Glomerular endothelial cell (primary cell): ENCODE measurements around the gene MFRP. TPM values are rescaled to one million over a fixed set of nuclear protein-coding genes. Genes with fewer than 3 reads are reported as not detected.

ENCODE experiments used
- DNase-seq: peaks from one replicate; pipeline ENCODE4 v3.0.0-alpha.2; 2011; ENCODE audit warnings: low read depth, low spot score; ENCODE audit errors: extremely low read depth
- total RNA-seq: library from RNA; depleted of rRNA; stranded (reverse); fragments of >200 nt; gene quantifications from 2 replicates; pipeline ENCODE4 v1.2.3, GENCODE V29; 2015

Gene MFRP
- total RNA-seq, 1 donor from 2014 or later = 0.35 TPM

DNA sequence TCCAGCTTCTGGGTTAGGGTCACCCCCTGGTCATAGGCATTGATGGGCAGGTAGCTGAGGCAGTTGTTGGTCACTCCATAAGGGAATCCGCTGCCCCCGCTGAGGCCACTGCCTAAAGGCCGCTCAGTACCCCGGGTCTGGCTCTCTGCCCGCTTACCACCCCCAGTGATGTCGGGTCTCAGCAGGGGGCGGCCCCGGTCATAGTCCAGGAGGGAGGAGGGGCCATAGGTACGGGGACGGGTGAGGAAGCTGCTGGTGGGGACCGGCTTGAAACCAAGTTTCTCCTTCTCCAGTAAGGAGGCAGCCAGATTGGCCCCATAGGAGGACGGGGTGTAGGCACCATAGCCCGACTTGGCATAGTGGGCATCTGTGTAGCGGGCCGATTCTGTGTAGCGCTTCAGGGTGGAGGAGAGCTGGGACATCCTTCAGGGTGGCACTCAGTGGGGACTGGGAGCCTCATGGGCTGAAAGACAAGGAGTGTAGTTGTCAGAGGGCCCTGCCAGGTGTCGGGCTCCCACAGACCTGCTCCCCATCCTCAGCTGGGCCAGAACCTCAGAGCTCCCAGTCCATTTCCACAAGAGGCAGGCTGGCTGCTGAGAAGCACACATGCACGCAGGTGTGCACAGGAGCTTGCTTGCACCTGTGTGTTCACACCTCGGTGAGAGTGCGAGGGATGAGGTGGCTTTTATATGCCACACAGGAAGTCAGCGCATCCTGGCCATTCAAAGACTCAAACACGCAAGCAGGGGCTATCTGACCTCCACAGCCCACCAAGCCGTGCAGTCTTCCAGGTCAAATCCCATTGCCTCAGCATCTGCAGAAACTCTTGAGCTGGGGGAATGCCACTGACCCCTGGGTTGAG, 26.8 kb upstream of the MFRP start:
- DNase-seq = no peak

DNA sequence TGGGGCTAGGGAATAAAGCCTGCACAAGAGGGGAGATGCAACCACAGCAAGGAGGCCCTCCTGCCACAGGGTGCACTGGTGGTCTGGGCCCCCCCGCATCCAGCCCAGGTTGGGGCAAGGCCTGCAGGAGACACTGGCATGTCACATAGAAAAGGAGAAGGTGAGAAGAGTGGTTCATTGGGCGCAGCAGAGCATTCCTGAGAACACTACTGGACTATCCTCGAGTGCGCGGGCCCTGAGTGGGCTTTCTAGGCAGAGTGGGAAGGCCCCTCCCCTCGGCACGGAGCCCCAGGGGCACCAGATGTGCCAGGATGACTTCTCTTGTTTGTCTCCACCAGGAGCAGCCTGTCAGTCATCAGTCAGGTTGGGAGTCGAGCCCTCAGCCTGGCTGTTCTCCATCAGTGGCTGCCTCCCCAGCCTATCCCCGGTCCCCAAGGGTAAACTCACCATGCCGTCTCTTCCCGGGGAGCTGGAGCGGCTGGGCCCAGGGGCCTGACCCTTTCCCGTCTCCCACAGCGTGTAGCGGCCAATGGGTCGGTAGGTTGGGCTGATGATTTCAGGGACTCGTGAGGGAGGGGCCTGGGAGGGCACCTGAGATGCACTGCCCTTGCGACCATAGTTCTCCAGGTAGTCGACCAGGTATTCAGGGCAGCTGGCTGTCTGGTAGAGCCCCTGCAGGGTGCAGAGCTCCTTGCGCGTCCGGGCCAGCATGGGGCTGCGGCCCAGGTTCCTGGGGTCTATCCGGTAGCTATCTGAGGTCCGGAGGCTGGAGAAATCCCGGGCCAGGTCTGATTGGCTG, 26.0 kb upstream of the MFRP start:
- DNase-seq = no peak

DNA sequence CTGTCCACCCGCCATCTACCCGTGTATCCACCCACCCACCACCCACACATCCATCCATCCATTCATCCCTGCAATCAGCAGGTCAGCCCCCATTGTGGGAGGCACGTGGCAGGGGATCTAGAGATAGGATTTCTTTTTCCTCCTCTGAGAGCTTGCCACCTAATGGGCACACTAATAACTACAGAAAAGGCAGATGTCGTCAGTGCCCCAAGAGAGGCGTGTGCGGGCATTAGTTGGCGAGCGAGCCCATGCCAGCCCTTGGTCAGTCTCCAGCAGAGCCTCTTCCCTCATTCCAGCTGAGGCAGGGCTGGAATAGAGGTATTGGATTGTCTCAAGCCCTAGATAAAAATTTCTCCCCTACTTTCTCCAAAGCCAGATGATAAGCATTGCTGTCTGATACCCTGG, 25.3 kb upstream of the MFRP start:
- no peak for DNase-seq

DNA sequence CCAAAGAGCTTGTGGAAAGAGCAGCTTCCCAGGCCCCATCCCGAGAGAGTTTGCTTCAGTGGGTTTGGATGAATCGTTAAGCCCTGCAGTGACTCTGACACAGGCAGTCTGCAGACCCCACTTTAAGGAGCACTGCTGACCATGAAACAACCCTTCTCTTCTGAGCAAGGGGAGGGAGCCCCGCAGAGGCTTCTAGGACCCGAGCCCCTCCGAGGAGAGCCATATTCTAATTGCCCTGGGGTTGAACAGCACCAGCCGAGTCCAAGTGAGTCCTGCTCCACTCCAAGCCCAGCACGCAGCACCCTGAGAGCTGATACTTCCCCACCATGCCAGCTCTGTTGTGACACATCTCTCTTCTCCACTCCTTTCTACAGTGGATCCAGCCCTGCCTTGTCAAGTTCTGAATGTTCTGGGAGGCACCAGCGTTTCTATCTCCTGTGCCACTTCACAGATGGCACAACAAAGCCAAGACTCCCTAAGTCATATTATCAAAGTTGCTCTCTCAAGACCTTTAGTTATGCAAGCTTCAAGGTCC, 24.6 kb upstream of the MFRP start:
- DNase-seq = no peak

DNA sequence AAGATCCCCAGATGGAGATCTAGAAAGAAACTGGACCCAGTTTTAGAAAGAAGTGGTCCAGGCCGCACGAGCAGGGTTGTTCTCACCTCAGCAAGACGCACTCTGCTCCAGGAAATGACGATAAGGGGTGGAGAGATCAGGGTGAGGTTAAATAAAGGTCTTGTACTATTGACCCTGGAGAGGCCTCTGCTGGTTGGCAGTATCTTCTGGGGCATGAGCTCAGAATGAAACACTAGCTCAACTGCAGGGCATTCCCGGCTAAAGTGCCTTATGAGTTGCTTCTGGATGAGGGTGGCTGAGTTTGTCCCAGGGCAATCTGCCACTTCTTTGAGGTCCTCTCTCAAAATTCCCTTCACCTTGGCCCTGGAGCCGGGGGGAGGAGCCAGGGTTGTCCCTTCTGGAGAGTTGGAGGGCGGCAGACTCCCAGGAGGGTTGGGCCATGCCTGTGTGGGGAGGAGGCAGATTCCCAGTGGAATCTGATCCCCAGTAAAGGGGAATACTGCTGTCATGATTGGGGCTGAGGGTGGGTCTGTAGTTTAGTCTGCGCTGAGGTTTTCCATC, 24.1 kb upstream of the MFRP start:
- no peak for DNase-seq

DNA sequence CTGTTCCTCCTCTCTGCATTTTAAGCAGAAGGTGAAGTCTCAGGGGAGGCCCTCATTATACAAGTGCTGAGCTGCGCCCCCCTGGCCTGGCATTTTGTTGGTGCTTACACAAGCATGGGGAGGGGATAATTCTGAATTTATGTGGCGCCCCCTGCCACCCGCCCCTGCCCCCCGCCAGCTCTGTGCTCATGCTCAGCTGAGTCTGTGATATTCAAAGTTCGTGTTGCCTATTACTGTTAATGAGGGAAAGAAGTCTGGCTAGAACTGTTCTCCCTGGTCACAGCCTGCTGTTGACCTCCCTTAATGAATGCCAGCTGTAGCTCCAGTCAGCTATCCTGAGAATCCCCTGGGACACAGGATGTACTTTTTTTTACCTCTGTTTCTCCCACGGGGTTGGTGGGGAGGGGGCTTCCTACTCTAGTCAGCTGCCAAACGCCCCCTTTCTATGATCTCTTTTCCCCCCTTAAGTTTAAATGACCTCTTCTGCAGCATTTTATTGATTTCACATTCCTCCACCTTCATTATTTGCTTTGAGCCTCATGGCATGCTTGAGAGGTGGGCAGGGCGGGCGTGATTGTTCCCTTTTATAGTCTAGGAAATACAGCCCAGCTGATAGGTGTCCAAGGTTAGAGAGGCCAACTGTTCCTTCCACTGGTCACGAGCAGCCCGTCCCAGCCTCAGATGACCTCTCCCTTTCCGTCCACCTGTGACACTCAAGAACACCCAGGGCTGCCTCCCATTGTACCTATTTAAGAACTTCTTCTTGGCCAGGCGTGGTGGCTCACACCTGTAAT, 22.8 kb upstream of the MFRP start:
- DNase-seq = no peak

DNA sequence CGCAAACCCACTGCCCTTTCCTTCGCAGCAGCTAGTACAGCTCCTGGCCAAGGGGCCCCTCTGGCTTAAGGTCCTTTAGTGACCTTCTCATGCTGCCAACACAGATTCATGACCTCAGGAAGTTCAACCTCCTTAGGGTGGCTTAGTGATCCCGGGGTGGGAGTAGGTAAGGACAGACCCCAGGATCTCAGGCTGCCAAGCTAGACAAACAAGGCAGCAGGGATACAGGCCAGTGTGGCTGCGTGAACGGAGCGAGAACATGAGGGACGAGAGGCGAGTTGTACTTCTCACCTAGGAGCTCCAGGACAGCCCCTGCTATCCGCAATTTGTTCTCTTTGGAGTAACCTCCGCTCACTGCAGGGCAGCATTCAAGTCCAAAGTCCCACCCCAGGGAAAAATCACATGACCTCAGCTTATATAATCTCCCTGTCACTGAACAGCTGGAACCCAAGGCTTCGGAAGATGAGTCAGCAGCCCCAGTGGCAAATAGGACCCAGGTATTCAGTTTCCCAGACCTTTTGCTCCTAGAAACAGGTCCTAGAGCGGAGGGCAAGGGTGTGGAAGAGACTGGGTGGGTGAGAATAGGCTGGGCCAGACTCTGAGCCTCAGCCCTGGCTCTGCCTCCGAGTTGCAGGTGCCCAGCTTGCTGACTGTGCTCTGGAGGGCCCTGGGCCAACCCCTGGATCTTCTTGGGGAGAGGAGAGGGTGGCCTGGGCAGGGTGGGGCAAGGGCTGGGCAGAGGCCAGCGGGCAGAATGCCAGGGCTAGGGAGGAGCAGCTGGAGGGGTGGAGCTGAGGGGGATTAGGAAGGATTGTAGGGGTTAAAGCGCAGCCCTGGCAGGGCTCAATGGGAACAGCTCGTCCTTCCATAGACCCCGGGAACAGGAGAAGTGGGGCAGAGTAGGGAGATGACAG, 21.9 kb upstream of the MFRP start:
- DNase-seq = no peak

DNA sequence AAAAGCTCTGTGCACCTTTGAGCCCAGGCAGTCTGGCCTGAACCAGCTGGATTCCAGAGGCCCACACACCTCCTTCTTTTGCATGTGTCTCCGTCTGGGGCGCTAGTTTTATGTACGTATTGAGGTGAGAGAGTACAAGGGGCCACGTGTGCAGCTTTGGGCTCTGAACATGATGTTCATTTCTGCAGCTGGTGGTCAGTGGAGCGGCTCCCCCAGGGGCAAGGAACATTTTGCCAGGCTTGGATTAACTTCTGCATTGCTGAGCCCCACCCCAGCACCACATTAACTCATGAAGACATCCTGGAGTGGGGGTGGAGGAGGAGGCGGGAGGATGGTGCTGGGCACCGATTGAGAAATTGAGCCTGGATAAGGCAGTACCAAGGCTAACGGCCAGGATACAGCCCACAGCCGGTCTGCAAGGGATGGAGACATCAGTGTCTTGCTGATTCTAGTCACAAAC, 21.2 kb upstream of the MFRP start:
- no peak for DNase-seq

DNA sequence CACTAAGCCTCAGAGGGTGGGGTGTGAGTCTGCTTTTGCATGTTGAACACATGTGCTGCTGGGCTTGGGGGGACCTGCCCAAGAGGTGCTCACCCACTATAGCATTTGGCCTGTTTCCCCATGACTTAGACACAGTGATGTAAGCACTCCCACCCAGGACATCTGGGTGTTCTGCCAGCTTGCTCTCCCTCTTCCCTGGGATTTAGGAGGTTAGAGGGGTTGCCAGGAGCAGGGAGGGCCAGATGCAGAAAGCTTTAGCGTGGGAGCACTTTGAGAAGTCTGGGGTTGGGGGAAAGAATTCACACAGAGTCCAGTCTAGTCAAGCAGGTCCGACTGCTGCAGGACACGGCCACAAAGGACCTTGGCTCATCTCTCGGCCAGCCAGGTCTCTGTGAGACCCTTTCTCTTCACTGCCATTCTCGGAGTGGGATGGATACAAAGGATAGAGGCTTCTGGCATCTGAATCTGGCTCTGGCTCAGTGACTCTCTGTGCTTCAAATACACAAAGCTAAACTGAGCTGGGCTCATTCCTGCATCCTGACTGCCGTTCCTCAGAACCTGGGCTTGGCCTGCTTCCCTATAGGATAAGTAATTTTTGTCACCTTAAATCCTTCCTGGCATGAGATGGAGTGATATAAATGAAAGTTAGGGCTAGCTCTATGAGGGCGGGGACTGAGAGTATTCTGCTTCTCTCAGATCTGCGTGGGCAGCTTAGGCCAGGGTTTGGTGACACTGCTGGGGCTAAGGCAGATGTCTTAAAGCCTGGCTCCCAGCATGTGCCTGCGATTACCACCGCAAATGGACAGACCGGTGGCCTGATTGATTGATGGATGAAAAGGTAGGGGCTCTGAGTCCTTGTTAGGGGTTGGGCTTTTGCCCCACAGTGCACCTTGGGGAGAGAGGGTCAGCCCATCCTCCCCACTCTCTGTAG, 20.4 kb upstream of the MFRP start:
- DNase-seq = no peak

DNA sequence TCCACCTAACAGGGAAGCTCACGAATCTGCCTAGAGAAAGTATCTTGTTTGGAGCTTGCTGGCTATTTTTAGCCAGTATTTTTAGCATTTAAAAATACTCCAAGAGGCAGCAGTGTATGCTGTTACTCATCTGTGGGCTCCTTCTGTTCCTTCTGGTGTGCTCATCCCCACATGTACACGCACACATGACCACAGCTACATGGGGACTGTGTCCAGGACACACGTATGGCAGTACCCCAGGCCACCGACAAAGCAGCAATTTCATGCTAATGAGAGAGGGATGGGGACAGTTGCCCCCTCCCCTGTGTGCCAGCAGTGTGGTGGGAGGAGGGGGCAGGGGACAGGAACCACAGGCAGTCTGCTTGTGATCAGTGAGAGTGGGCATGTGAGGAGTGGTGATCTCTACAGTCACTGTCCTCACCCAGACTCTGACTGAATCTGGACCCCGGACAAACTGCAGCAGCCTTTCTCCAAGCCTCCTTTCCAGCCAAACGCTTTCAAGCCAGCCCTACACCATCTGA, 18.6 kb upstream of the MFRP start:
- DNase-seq = no peak

DNA sequence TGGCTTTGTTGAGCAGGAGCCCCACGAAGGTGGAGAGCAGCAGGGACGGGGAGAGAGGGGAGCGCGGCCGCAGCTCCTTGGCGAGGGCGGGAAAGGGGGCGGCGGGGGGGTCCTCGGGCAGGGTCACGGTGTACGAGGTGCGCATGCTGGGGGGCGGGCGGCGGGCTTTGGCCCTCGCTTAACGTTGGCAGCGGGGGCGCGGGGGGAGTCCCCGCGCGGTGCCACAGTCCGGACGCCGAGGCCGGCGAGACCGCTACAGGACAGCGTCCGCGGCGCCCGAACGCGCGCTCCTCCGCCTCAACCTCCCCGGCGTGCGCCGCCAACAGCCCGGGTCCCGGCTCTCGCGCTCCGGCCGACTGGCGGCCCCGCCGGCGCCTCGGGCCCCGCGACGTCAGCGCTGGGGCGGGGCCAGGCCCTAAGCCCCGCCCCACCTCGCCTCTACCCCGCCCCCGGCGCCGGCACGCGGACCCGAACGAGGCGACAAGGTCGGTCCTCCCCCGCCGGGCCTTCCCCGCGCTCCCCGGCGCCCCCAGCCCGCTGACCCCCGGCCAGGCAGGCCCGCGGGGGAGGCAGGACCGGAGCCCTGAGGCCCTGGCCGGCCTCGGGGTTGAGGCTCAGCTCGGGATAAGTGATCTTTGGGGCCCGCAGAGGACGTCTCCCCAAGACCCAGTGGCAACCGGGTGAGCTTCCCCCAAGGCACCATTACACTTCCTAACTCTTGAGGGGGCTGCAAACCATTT, 17.5 kb upstream of the MFRP start:
- no peak for DNase-seq

DNA sequence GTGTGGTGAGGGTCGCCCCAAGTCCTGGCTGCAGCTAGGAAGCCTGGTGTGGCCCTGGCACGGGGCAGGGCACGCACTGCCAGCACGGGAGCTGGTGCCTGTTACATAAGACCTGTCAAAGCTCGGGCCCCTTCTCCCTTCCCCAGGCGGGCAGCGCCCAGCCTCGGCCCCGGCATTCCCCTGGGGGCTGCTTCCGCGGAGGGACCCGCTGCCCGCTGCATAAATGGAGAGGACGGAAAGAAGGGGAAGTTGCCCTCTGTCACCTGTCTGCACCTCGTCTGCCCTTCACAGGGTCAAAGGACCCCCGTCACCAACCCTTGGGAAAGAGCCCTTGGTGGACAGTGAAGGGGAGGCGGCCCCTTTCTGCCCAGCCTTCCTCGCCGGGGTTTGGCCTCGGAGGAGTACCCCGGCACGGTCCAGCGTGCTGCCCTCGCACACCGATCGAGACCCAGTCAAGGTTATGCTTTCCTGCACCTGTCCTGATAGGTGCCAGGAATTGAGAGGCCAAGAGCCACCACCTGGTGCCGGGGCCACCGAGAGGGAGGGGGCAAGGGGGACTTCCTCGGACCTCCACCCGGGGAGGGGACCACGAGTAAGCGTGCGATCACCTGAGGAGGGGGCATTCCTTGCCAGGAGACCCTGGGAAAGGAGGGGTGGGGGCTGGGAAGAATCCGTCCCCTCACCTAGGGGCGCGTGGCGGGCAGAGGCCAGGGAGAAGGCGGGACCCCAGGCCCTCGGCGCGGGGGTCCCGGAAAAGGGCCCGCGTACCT, 16.8 kb upstream of the MFRP start:
- no peak for DNase-seq

DNA sequence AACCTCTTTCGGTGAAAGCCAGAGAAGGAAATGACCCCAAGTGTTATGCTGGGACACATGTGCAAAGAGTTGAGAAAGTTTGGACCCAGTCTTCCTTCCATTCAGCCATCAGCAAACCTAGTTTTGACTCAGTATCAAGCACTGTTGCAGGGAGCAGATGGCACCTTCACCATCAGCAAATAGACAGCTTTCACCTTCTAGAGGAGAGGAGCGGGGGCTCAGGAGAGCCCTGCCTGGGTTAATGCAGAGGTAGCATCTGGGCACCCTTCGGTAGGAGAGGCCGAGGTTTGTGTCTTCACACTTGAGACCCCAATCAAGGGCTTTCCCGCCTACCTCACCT, 16.2 kb upstream of the MFRP start:
- no peak for DNase-seq

DNA sequence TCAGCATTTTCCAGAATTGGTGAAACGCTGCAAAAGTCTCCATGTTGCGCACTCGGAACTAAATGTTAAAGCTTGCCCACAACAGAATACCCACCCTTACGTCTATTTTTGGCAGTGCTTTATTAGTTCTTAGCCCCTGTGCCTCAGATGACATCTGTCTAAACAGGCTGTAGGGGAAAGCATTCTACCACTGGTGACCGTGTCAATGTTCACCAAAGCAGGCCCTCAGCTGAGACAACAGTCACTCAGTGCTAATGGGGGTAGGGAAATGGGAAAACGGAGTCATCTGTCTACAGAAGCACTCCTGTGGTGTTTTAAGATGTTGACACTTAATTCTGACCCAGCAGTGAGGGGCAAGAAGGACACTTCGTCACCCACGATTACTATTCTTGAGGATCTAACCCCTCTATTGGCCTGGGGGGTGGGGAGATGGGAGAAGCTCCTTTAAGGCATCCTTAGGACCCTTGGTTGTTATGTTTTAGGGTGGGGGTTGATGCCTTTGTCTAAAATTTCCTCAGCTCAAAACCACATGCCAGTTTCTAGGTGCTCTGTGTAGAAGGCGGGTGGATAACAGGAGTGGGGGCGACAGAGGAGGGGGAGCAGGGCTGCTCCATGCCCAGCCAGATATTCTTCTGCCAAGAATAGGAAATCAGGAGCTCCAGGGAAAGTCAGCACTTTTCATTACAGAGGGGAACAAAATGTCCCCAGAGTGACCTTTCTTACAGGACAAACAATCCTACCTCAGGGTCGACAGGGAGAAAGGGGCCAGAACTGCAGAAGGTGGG, 15.6 kb upstream of the MFRP start:
- no peak for DNase-seq

DNA sequence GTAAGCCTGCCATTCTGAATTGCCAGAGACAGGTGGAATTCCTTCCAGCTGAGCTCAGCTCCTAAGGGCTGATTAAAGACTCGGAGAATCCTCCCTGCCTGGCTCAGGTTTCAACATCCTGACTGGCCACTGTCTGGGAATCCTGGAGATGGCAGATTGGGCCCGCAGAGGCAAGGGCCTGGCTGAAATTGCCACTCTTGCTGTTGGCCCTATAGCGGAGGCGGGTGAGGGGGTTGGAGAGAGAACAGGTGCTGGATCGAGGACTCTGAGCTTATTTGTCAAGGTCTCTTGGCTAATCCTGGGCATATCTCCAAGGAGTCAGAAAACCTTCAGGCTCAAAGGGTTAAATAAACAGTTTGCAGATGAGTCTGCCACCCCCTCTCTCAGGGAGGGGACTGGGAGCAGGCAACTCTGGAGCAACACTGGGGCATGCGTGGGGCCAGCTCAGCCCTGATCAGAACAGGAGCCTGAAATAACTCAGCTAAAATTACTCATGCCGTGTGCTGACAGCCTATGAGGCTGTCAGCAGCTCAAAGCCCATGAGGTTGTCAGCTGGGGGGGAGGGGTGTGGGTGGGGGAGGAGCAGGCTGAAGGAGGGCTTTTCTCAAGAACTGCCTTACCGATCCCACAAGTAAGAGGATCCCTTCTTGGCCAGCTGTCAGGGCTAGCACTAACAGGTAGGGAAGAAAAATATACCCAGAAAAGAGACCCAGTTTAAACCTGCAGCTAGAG, 14.7 kb upstream of the MFRP start:
- no peak for DNase-seq
